T-cell (primary cell): Measurements from ENCODE around the gene BRD1. TPM values are rescaled to one million over a fixed set of nuclear protein-coding genes. Genes with fewer than 3 reads are reported as not detected.
A peak's percentile ranks its signal among the peaks of the same experiment; 100 is the strongest.

Source experiments
- ATAC-seq, 4 experiments: fragments of 200-7000 bp in 3 of 4; fragments of 150-1000 bp in 1 of 4; cut with Tn5 transposase; replicated peaks in 1 of 4; 1 replicate in 3 of 4; 2 replicates in 1 of 4; pipeline ENCODE4 v1.10.0; 2021; ENCODE audit warnings: moderate library complexity in 3 of 4, mild to moderate bottlenecking in 2 of 4, moderate number of reproducible peaks in 1 of 4
- CTCF ChIA-PET, 2 donors: fragments of 300-600 bp; sonication (Branson Sonifier 250); formaldehyde crosslinking; loops; one replicate each; lab custom pipeline; 2022; ENCODE audit warnings: antibody characterized with exemption in 2 of 2; lab: Charles Lee
- POLR2A ChIA-PET, 2 donors: fragments of 300-600 bp; sonication (Branson Sonifier 250); formaldehyde crosslinking; loops; one replicate each; lab custom pipeline; 2022; ENCODE audit warnings: antibody characterized with exemption in 2 of 2; lab: Charles Lee
- DNase-seq, 35 experiments: peaks; one replicate each; pipeline versions ENCODE4 v3.0.0 to v3.0.0-alpha.2; 2013 to 2023
- H3K27ac ChIP-seq: one replicate; pipeline ENCODE4 v1.5.1; 2013; ENCODE audit warnings: low read length
- H3K27me3 ChIP-seq, 2 experiments: replicated peaks in 1 of 2; 1 replicate in 1 of 2; 2 replicates in 1 of 2; pipeline versions ENCODE4 v1.6.1 to v1.7.0; 2013; ENCODE audit warnings: low read length in 1 of 2, mixed read lengths in 1 of 2; ENCODE audit not compliant: control insufficient read depth in 2 of 2, insufficient read depth in 2 of 2; ENCODE audit errors: extremely low read depth in 1 of 2
- H3K36me3 ChIP-seq, 2 donors: 1 replicate in 1 of 2; 2 replicates in 1 of 2; pipeline versions ENCODE4 v1.6.1 to v1.7.0; 2013; ENCODE audit warnings: low read length in 1 of 2; ENCODE audit not compliant: control insufficient read depth in 2 of 2, insufficient read depth in 1 of 2; ENCODE audit errors: extremely low read depth in 1 of 2
- H3K4me1 ChIP-seq, 2 experiments: 1 replicate in 1 of 2; 2 replicates in 1 of 2; pipeline versions ENCODE4 v1.6.1 to v1.7.0; 2013; ENCODE audit warnings: low read length in 2 of 2, mixed read lengths in 1 of 2; ENCODE audit not compliant: insufficient read depth in 2 of 2, control insufficient read depth in 1 of 2; ENCODE audit errors: extremely low read depth in 1 of 2
- H3K4me3 ChIP-seq, 2 donors: 1 replicate in 1 of 2; 2 replicates in 1 of 2; pipeline versions ENCODE4 v1.5.1 to v1.7.0; 2013; ENCODE audit warnings: mild to moderate bottlenecking in 2 of 2, low read length in 1 of 2, moderate library complexity in 1 of 2; ENCODE audit not compliant: control insufficient read depth in 1 of 2; ENCODE audit errors: extremely low read depth in 1 of 2
- H3K9me3 ChIP-seq: 2 replicates; pipeline ENCODE4 v1.7.0; 2013
- H3K27ac Mint-ChIP-seq, 2 donors: one replicate each; pipeline ENCODE4 v1.8.0; 2020 to 2021; ENCODE audit warnings: mild to moderate bottlenecking in 2 of 2, mixed read lengths in 2 of 2
- H3K27me3 Mint-ChIP-seq, 2 donors: one replicate each; pipeline ENCODE4 v1.8.0; 2021 to 2022; ENCODE audit warnings: mixed read lengths in 2 of 2
- H3K36me3 Mint-ChIP-seq: one replicate; pipeline ENCODE4 v1.8.0; 2021; ENCODE audit warnings: mixed read lengths
- H3K4me1 Mint-ChIP-seq, 3 donors: one replicate each; pipeline ENCODE4 v1.8.0; 2020 to 2022; ENCODE audit warnings: mixed read lengths in 3 of 3, mild to moderate bottlenecking in 1 of 3
- H3K4me3 Mint-ChIP-seq, 3 donors: one replicate each; pipeline ENCODE4 v1.8.0; 2020 to 2022; ENCODE audit warnings: mild to moderate bottlenecking in 3 of 3, mixed read lengths in 3 of 3, moderate library complexity in 3 of 3
- H3K9me3 Mint-ChIP-seq, 3 donors: one replicate each; pipeline ENCODE4 v1.8.0; 2020 to 2022; ENCODE audit warnings: mixed read lengths in 3 of 3
- WGBS: methylation state at CpG from one replicate; pipeline ENCODE4 v1.1.5; 2013; ENCODE audit warnings: missing lambda C conversion rate; ENCODE audit not compliant: insufficient coverage; 5-methylcytosine and 5-hydroxymethylcytosine counted together
- total RNA-seq, 35 experiments: library from RNA in 6 of 35; stranded (reverse) in 6 of 35; fragments of 120-200 nt in 1 of 35; gene quantifications; one replicate each; pipeline versions ENCODE4 v1.2.1 to v1.2.4 and lab custom pipeline; 2013 to 2026

The BRD1 gene
- total RNA-seq, 5 donors from 2014 or later (not counting 1 experiment from before 2014, with no cell fraction given), result 86.4 to 140 (median 92.9) TPM

DNA sequence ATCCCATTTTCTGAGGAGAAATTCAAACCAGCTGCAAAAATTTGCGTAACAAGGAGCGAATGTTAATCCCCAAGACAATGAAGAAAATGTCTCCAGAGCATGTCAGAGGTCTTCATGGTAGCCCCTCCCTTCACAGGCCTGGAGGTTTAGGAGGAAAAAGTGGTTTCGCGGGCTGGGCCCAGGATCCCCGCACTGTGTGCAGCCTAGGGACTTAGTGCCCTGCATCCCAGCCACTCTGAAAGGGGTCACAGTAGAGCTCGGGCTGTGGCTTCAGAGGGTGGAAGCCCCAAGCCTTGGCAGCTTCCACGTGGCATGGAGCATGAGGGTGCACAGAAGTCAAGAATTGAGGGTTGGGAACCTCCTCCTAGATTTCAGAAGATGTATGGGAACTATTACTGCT, 87.4 kb downstream of the BRD1 start:
- 85% methylated on average over 6 of the region's 7 CpGs for WGBS
- no peaks in the 10 kb centered on the region for H3K4me1 ChIP-seq
- H3K9me3 ChIP-seq, result peaks cover 3% of the 10 kb centered on the region
- H3K36me3 ChIP-seq, result no peaks in the 10 kb centered on the region
- no peak overlapping the region for H3K4me3 ChIP-seq
- H3K27me3 Mint-ChIP-seq, result peaks cover 27 to 36% of the 10 kb centered on the region in 2 donors
- ChIA-PET POLR2A (no interaction called here), CTCF (no interaction called here)
- H3K9me3 Mint-ChIP-seq, result peaks cover 6 to 19% (median 9%) of the 10 kb centered on the region in 3 donors
- H3K4me3 Mint-ChIP-seq, result no peak overlapping the region
- H3K27me3 ChIP-seq, result peaks cover 0 to 32% of the 10 kb centered on the region in 2 experiments
- no peak for DNase-seq
- no peak overlapping the region for H3K27ac Mint-ChIP-seq
- H3K27ac ChIP-seq, result no peak overlapping the region
- no peaks in the 10 kb centered on the region for H3K4me1 Mint-ChIP-seq
- no peak for ATAC-seq
- no peaks in the 10 kb centered on the region for H3K36me3 Mint-ChIP-seq

DNA sequence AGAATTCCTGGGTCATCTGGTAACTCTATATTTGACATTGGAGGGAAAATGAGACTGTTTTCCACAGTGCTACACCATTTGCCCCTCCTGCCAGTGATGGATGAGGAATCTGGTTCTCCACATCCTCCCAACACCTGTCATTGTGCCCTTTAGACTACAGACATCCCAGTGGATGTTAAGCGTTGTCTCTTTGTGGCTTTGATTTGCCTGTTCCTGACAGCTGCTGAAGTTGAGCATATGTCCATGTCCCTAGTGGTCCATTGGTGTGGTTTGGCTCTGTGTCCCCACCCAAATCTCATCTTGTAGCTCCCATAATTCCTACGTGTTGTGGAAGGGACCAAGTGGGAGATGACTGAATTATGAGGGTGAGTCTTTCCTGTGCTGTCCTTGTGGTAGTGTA, 88.5 kb downstream of the BRD1 start:
- Histone ChIP-seq H3K27ac (no peak overlapping the region), H3K36me3 (no peaks in the 10 kb centered on the region), H3K4me1 (peaks cover 0 to under 1% of the 10 kb centered on the region in 2 experiments), H3K27me3 (peaks cover 0 to 43% of the 10 kb centered on the region in 2 experiments), H3K9me3 (no peaks in the 10 kb centered on the region), H3K4me3 (no peak overlapping the region)
- Mint-ChIP-seq H3K4me3 (no peak overlapping the region), H3K9me3 (peaks cover 0 to 9% (median 2%) of the 10 kb centered on the region in 3 donors), H3K27ac (no peak overlapping the region), H3K36me3 (no peaks in the 10 kb centered on the region), H3K27me3 (peaks cover 27 to 36% of the 10 kb centered on the region in 2 donors), H3K4me1 (peaks cover 0 to 2% (median 1%) of the 10 kb centered on the region in 3 donors)
- ChIA-PET POLR2A (no interaction called here), CTCF (no interaction called here)
- WGBS, result no CpG with 5 or more reads among the region's 2 CpGs
- DNase-seq (no peak), ATAC-seq (no peak)

DNA sequence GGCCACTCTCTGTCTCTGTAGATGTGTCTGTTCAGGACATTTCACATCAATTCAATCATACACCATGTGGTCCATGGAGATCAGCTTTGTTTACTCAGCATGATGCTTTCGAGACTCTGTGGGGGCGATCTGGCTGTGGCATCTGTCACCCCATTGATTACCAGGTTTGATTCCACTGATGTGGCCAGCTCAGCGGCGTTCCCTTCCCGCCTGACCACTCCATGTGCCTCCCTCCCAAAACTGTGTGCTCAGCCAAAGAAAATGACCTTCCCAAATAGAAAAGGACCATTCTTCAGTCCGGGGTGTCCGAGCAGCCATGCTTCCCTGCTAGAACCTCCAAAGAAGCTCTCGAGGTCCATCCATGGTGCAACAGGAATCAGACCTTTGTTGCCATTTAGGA, 89.1 kb downstream of the BRD1 start:
- Histone ChIP-seq H3K4me1 (peaks cover 3 to 6% of the 10 kb centered on the region in 2 experiments), H3K27me3 (peaks cover 0 to 47% of the 10 kb centered on the region in 2 experiments), H3K4me3 (no peak overlapping the region), H3K27ac (no peak overlapping the region), H3K36me3 (no peaks in the 10 kb centered on the region), H3K9me3 (no peaks in the 10 kb centered on the region)
- ChIA-PET CTCF (no interaction called here), POLR2A (no interaction called here)
- Mint-ChIP-seq H3K4me1 (peaks cover 5 to 7% (median 7%) of the 10 kb centered on the region in 3 donors), H3K27me3 (peaks cover 27 to 34% of the 10 kb centered on the region in 2 donors), H3K27ac (no peak overlapping the region), H3K4me3 (no peak overlapping the region), H3K9me3 (peaks cover 0 to 8% (median 2%) of the 10 kb centered on the region in 3 donors), H3K36me3 (no peaks in the 10 kb centered on the region)
- 88% methylated on average over 7 of the region's 8 CpGs for WGBS
- DNase-seq (no peak), ATAC-seq (no peak)

DNA sequence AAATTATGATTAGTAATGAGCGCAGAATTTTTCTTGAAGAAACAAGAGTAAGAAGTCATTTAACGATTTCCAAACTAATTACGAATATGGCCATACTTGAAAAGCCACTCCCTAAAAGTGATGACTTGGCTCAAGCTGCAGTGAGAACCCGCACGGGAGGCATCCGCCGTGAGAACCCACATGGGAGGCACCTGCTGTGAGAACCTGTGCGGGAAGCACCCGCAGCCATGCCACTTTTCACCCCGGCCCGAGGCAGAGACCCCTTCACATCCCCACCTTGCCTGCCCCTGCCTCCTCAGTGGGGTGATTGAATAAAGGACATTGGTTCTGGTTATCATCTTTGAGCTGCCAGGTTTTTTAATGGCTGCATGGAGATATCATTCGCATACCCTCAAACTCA, 89.7 kb downstream of the BRD1 start:
- peaks cover 0 to 48% of the 10 kb centered on the region in 2 experiments for H3K27me3 ChIP-seq
- H3K27me3 Mint-ChIP-seq, result peaks cover 32 to 38% of the 10 kb centered on the region in 2 donors
- ATAC-seq, result no peak
- peaks cover 5 to 8% of the 10 kb centered on the region in 2 experiments for H3K4me1 ChIP-seq
- H3K36me3 ChIP-seq, result no peaks in the 10 kb centered on the region
- no peak overlapping the region for H3K4me3 Mint-ChIP-seq
- no peak for DNase-seq
- no peak overlapping the region for H3K27ac ChIP-seq
- H3K9me3 Mint-ChIP-seq, result peaks cover 0 to 8% (median 2%) of the 10 kb centered on the region in 3 donors
- no peaks in the 10 kb centered on the region for H3K9me3 ChIP-seq
- no peak overlapping the region for H3K4me3 ChIP-seq
- no peaks in the 10 kb centered on the region for H3K36me3 Mint-ChIP-seq
- CTCF ChIA-PET, result no interaction called here
- POLR2A ChIA-PET, result no interaction called here
- H3K4me1 Mint-ChIP-seq, result peaks cover 10 to 13% (median 13%) of the 10 kb centered on the region in 3 donors
- no peak overlapping the region for H3K27ac Mint-ChIP-seq
- 92% methylated on average over 4 of the region's 12 CpGs for WGBS

DNA sequence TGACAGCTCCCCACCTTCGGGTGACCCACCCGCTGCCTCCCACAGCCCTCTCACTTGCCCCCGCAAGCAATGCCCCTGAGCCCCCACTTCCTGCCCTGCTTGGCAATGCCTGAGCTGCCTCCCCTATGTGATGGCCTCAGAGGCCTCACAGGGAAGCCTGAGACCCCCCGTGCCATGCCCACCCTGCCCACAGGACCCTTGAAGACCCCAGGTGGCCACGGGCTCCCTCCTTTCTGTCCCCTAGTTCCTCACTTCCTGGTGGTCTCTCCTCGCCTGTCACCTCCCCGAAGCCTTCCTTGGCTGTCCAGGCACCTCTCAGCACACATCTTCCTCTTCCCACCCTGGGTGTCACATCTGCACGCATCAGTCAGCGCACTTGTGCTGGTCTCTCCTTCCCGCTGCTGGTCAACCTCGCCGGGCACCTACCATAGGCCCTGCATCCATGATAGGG, 90.5 kb downstream of the BRD1 start:
- ChIA-PET POLR2A (no interaction called here), CTCF (no interaction called here)
- H3K9me3 ChIP-seq, result no peaks in the 10 kb centered on the region
- 78% methylated on average over 12 of the region's 12 CpGs for WGBS
- Mint-ChIP-seq H3K4me3 (no peak overlapping the region), H3K36me3 (no peaks in the 10 kb centered on the region), H3K27me3 (peaks cover 34 to 39% of the 10 kb centered on the region in 2 donors), H3K4me1 (peaks cover 12 to 15% (median 13%) of the 10 kb centered on the region in 3 donors), H3K27ac (no peak overlapping the region), H3K9me3 (peaks cover 0 to 8% (median 2%) of the 10 kb centered on the region in 3 donors)
- no peak overlapping the region for H3K27ac ChIP-seq
- DNase-seq (peak in 1 of 35 experiments; percentile 1), ATAC-seq (no peak)
- no peak overlapping the region for H3K4me3 ChIP-seq
- peaks cover 5 to 8% of the 10 kb centered on the region in 2 experiments for H3K4me1 ChIP-seq
- H3K36me3 ChIP-seq, result no peaks in the 10 kb centered on the region
- H3K27me3 ChIP-seq, result peaks cover 0 to 48% of the 10 kb centered on the region in 2 experiments

- no peak for ATAC-seq
- POLR2A ChIA-PET, result no interaction called here
- CTCF ChIA-PET, result no interaction called here
Observed at GRCh38 chr22:49736538-49736937, 91.1 kb downstream of the BRD1 start.

More at GRCh38 chr22:49736538-49736937, 91.1 kb downstream of the BRD1 start:
- Mint-ChIP-seq H3K4me1 (peaks cover 12 to 15% (median 13%) of the 10 kb centered on the region in 3 donors), H3K27ac (no peak overlapping the region), H3K4me3 (no peak overlapping the region), H3K9me3 (peaks cover 0 to 8% (median 2%) of the 10 kb centered on the region in 3 donors), H3K36me3 (no peaks in the 10 kb centered on the region), H3K27me3 (peaks cover 38 to 43% of the 10 kb centered on the region in 2 donors)
- peaks cover 5 to 8% of the 10 kb centered on the region in 2 experiments for H3K4me1 ChIP-seq
- H3K9me3 ChIP-seq, result no peaks in the 10 kb centered on the region
- H3K27me3 ChIP-seq, result peaks cover 0 to 49% of the 10 kb centered on the region in 2 experiments
- no peak overlapping the region for H3K27ac ChIP-seq
- H3K4me3 ChIP-seq, result no peak overlapping the region
- no peaks in the 10 kb centered on the region for H3K36me3 ChIP-seq
- DNase-seq, result no peak
- WGBS, result 75% methylated on average over 1 of the region's 5 CpGs
